Measurements from ENCODE around the gene B4GAT1. TPM values are rescaled to one million over a fixed set of nuclear protein-coding genes. Genes with fewer than 3 reads are reported as not detected.
"Not testable (repeated sequence)": the region's sequence is repeated elsewhere in the genome, so short reads cannot be mapped to it uniquely, and the experiment has no call there.

B4GAT1 gene
- total RNA-seq, 3 donors from 2014 or later = 13.4 to 34.6 (median 13.4) TPM

DNA sequence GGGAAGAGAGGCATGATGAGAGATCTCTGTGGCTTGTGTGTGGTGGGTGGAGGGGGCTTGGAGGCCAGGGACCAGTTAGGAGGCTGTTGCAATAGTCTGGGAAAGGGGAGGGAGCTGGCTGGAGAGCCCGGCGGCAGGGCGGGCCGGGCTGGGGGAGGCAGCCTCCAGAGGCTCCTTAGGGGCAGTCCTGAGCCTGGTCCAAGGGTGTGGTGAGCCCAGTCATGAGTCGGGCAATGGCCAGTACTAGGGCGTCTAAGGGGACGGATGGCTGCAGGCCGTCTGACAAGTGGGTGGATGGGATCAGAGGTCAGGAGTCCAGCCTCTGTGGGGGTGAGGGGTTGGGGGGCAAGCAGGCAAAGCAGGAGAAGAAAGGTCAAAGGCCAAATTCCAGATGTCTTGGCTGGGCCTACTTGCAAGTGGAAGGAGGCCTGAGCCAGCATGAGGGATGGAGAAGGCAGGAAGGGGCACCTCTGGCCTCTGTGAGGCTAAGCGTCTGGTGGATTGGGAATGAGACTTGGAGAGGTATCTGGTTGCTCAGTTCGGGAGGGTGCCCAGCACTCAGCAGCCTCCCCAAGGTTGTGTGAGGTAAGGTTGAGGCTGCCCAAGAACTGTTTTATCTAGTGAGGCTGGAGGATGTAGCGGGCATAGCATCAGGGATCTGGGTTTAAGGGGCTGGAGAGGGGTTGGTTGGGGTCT lies 24.5 kb downstream of the B4GAT1 start:
- Histone ChIP-seq H3K36me3 (ENCODE audit: low read depth) (no peaks in the 10 kb centered on the region), H3K9me3 (no peaks in the 10 kb centered on the region), H3K4me3 (no peak overlapping the region), H3K4me1 (ENCODE audit: low read depth) (peaks cover 6% of the 10 kb centered on the region)
- ATAC-seq = peak; percentile 6
- DNase-seq = peak in 1 of 3 donors; percentile 64
- TF ChIP-seq, protein P1, sequence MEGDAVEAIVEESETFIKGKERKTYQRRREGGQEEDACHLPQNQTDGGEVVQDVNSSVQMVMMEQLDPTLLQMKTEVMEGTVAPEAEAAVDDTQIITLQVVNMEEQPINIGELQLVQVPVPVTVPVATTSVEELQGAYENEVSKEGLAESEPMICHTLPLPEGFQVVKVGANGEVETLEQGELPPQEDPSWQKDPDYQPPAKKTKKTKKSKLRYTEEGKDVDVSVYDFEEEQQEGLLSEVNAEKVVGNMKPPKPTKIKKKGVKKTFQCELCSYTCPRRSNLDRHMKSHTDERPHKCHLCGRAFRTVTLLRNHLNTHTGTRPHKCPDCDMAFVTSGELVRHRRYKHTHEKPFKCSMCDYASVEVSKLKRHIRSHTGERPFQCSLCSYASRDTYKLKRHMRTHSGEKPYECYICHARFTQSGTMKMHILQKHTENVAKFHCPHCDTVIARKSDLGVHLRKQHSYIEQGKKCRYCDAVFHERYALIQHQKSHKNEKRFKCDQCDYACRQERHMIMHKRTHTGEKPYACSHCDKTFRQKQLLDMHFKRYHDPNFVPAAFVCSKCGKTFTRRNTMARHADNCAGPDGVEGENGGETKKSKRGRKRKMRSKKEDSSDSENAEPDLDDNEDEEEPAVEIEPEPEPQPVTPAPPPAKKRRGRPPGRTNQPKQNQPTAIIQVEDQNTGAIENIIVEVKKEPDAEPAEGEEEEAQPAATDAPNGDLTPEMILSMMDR (IDR thresholded peaks at IDR 0.05) = no peak
- intact Hi-C loops (cut with DNase I, micrococcal nuclease) = no loop called here

DNA sequence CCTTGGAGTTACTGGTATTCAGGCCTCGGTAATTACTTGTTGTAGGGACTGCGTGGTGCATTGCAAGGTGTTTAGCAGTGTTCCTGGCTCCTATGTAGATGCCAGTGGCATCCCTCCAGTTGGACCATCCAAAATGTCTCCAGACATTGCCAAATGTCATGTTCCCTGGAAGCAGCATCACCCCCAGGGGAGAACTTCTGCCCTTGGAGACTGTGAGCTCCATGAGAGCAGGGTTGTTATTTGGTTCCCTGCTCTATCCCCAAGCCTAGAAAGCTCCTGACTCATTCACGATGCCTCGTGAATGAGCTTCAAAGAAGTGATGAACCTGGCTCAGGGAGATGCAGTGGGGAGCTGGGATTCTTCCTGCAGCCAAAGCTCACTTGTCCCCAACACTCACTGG lies 25.8 kb downstream of the B4GAT1 start:
- no peak for ATAC-seq
- peaks cover 5% of the 10 kb centered on the region for H3K4me1 ChIP-seq (ENCODE audit: low read depth)
- H3K9me3 ChIP-seq = no peaks in the 10 kb centered on the region
- no peak overlapping the region for H3K4me3 ChIP-seq
- DNase-seq = no peak
- no peaks in the 10 kb centered on the region for H3K36me3 ChIP-seq (ENCODE audit: low read depth)
- intact Hi-C loops (cut with DNase I, micrococcal nuclease) = no loop called here
- TF ChIP-seq, protein P1 (IDR thresholded peaks at IDR 0.05) = no peak

DNA sequence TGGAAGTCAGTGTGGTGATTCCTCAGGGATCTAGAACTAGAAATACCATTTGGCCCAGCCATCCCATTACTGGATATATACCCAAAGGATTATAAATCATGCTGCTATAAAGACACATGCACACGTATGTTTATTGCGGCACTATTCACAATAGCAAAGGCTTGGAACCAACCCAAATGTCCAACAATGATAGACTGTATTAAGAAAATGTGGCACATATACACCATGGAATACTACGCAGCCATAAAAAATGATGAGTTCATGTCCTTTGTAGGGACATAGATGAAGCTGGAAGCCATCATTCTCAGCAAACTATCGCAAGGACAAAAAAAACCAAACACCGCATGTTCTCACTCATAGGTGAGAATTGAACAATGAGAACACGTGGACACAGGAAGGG lies 26.7 kb downstream of the B4GAT1 start:
- H3K4me1 ChIP-seq (ENCODE audit: low read depth); H3K4me3 ChIP-seq; H3K9me3 ChIP-seq; ATAC-seq; H3K36me3 ChIP-seq (ENCODE audit: low read depth); intact Hi-C loops (cut with DNase I, micrococcal nuclease); DNase-seq: not testable (repeated sequence)

DNA sequence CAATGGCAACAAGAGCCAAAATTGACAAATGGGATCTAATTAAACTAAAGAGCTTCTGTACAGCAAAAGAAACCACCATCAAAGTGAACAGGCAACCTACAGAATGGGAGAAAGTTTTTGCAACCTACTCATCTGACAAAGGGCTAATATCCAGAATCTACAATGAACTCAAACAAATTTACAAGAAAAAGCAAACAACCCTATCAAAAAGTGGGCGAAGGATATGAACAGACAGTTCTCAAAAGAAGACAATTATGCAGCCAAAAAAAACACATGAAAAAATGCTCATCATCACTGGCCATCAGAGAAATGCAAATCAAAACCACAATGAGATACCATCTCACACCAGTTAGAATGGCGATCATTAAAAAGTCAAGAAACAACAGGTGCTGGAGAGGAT lies 27.1 kb downstream of the B4GAT1 start:
- H3K9me3 ChIP-seq; intact Hi-C loops (cut with DNase I, micrococcal nuclease); DNase-seq; H3K36me3 ChIP-seq (ENCODE audit: low read depth); H3K4me1 ChIP-seq (ENCODE audit: low read depth); ATAC-seq; H3K4me3 ChIP-seq: not testable (repeated sequence)

DNA sequence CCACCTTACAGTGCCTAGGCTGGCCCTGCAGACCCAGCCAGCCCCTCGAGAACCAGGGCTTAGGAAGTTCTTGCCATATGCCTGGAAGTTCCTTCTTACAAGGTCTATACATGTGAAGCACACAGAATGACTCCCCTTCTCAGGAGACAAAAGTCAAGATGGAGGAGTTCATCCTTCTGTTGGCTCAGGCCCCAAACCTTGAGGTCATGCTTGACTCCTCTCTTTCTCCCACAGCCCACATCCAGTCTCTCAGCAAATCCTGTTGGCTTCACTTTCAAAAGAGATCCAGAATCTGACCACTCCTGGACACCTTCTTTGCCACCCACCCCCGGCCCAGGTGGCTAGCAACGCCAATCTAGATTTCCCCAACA lies 28.8 kb downstream of the B4GAT1 start:
- intact Hi-C loops (cut with DNase I, micrococcal nuclease) = loop anchor here in 1 of 2 donors (10.0 kb wide), 1 partner anchor 66 kb away; no protein-coding TSS in a partner anchor
- no peak for DNase-seq
- no peaks in the 10 kb centered on the region for H3K36me3 ChIP-seq (ENCODE audit: low read depth)
- no peak overlapping the region for H3K4me3 ChIP-seq
- no peaks in the 10 kb centered on the region for H3K9me3 ChIP-seq
- TF ChIP-seq, protein P1 (IDR thresholded peaks at IDR 0.05) = no peak
- no peak for ATAC-seq
- peaks cover 5% of the 10 kb centered on the region for H3K4me1 ChIP-seq (ENCODE audit: low read depth)

GRCh38 chr11:66317723-66318599 lies 29.5 kb downstream of the B4GAT1 start:
- intact Hi-C loops (cut with DNase I, micrococcal nuclease) = loop anchor here in 1 of 2 donors (10.0 kb wide), 1 partner anchor 67 kb away; no protein-coding TSS in a partner anchor
- TF ChIP-seq, protein P1 (IDR thresholded peaks at IDR 0.05) = no peak
- Histone ChIP-seq H3K36me3 (ENCODE audit: low read depth) (no peaks in the 10 kb centered on the region), H3K9me3 (no peaks in the 10 kb centered on the region), H3K4me3 (no peak overlapping the region), H3K4me1 (ENCODE audit: low read depth) (peaks cover 11% of the 10 kb centered on the region)
- ATAC-seq (peak; percentile 54), DNase-seq (peak in 2 of 3 donors; percentile 59 to 85)

Data from mucosa of descending colon (tissue), 3 donors.